ENCODE measurements around the gene LARP1. TPM values are rescaled to one million over a fixed set of nuclear protein-coding genes. Genes with fewer than 3 reads are reported as not detected.
A peak's percentile ranks its signal among the peaks of the same experiment; 100 is the strongest.
"Not testable (repeated sequence)": the region's sequence is repeated elsewhere in the genome, so short reads cannot be mapped to it uniquely, and the experiment has no call there.

The LARP1 gene
- total RNA-seq, 4 donors from 2014 or later = 109 to 192 (median 133) TPM

DNA sequence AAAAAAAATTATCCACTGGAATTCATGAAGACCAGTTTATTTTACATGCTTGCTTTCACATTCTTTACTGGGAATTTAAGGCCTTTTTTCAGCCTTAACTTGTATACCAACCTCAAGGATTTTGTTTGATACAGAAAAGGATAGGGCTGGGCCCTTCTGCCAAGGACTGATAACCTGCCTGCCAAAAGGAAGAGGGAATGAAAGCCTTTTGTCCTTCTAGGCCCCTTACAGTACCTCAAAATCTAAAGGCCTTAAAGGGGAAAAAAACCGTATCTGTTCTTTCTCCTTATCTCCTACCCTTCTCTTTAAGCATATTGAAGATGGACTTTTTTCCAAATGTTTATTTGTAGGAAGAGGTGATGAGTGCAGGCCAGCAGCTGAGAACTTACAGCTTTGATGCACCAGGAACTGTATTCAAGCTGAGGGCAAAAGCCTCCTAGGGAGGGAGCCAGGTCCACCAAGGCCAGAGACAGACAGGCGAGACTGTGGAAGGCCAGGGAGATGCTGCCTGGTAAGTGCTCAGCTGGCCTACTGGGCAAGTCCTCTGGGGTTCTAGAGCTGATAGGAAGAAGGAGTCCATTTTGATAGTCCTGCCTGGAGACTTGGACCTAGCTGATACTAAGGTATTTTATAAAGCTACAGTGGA is 63.4 kb downstream of the LARP1 start:
- no peak for DNase-seq
- TF ChIP-seq POLR2A (IDR thresholded peaks at IDR 0.05) = no peak
- TF ChIP-seq, protein P1, sequence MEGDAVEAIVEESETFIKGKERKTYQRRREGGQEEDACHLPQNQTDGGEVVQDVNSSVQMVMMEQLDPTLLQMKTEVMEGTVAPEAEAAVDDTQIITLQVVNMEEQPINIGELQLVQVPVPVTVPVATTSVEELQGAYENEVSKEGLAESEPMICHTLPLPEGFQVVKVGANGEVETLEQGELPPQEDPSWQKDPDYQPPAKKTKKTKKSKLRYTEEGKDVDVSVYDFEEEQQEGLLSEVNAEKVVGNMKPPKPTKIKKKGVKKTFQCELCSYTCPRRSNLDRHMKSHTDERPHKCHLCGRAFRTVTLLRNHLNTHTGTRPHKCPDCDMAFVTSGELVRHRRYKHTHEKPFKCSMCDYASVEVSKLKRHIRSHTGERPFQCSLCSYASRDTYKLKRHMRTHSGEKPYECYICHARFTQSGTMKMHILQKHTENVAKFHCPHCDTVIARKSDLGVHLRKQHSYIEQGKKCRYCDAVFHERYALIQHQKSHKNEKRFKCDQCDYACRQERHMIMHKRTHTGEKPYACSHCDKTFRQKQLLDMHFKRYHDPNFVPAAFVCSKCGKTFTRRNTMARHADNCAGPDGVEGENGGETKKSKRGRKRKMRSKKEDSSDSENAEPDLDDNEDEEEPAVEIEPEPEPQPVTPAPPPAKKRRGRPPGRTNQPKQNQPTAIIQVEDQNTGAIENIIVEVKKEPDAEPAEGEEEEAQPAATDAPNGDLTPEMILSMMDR (IDR thresholded peaks at IDR 0.05) = no peak
- H3K4me1 ChIP-seq = no peaks in the 10 kb centered on the region
- no peaks in the 10 kb centered on the region for H3K27me3 ChIP-seq
- 87 to 94% methylated on average over 2 of the region's 2 CpGs for WGBS, 2 donors
- H3K36me3 ChIP-seq = peaks cover 54 to 57% of the 10 kb centered on the region in 2 donors
- H3K27ac ChIP-seq = peak overlapping the region in 1 of 3 donors; percentile 45
- no peak overlapping the region for H3K4me3 ChIP-seq (replicated peaks in 1 of 3)
- no peaks in the 10 kb centered on the region for H3K9me3 ChIP-seq
- intact Hi-C loops (cut with DNase I) = no loop called here

DNA sequence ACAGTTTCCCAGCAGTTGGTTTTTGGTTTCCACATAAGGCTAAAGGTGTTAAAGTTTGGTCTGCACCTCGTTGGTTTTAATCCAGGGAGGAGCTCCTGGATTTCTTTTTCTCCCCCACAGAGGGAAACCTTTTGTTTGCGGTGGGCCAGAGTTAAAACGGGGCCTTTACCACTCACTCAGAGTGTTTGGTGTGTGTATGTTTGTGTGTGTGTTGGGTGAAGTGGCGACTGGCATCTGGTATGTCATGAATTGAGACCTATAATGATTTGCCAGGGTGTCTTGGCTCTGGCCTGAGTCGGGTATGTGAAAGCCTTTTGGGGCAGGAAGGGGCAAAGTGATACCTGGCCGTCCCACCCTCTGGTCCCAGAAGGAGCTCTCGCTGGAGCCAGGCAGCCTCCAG is 64.4 kb downstream of the LARP1 start:
- 80 to 82% methylated on average over 7 of the region's 7 CpGs for WGBS, 2 donors
- H3K27me3 ChIP-seq = no peaks in the 10 kb centered on the region
- no peak overlapping the region for H3K4me3 ChIP-seq (replicated peaks in 1 of 3)
- H3K36me3 ChIP-seq = peaks cover 50 to 54% of the 10 kb centered on the region in 2 donors
- no peaks in the 10 kb centered on the region for H3K9me3 ChIP-seq
- intact Hi-C loops (cut with DNase I) = no loop called here
- DNase-seq = no peak
- no peaks in the 10 kb centered on the region for H3K4me1 ChIP-seq
- H3K27ac ChIP-seq = no peak overlapping the region
- TF ChIP-seq, protein P1 (IDR thresholded peaks at IDR 0.05) = no peak
- TF ChIP-seq POLR2A (IDR thresholded peaks at IDR 0.05) = no peak

DNA sequence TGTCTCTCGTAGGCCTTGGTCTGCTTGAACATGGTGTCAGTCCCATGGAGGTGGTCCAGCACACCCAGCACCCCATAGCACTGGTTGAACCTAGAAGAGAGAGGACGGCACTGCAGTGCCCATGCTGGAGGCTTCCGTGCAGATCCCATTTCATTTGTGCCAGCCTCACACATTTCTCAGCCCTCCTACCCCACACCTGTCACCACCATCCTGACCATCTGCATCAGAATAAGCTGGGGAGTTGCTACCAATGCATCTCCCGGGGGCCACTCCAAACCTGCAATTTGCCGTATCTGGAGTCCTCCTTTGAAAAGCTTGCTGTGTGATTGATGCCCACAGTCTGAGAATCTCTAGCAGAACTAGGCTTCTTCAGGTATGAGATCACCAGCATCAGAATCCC is 65.2 kb downstream of the LARP1 start:
- intact Hi-C loops (cut with DNase I) = no loop called here
- peaks cover 45 to 47% of the 10 kb centered on the region in 2 donors for H3K36me3 ChIP-seq
- TF ChIP-seq, protein P1 (IDR thresholded peaks at IDR 0.05) = no peak
- TF ChIP-seq POLR2A (IDR thresholded peaks at IDR 0.05) = no peak
- no peaks in the 10 kb centered on the region for H3K4me1 ChIP-seq
- H3K4me3 ChIP-seq (replicated peaks in 1 of 3) = no peak overlapping the region
- no peak for DNase-seq
- no peaks in the 10 kb centered on the region for H3K9me3 ChIP-seq
- H3K27me3 ChIP-seq = no peaks in the 10 kb centered on the region
- 95% methylated on average over 5 of the region's 5 CpGs for WGBS, 2 donors
- no peak overlapping the region for H3K27ac ChIP-seq

DNA sequence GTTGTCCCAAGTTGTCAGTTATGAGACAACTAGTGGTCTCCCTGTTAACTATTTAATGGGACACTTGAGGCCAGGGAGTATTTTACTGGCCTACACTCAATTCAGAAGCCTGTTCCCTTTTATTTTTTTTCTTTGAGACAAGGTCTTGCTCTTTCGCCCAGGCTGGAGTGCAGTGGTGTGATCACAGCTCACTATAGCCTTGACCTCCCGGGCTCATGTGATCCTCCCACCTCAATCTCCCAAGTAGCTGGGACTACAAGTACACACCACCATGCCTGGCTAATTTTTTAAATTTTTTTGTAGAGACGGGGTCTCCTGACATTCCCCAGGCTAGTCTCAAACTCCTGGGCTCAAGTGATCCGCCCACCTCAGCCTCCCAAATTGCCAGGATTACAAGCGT is 67.7 kb downstream of the LARP1 start:
- H3K36me3 ChIP-seq = peaks cover 30 to 38% of the 10 kb centered on the region in 2 donors
- intact Hi-C loops (cut with DNase I); H3K27me3 ChIP-seq; DNase-seq; H3K4me1 ChIP-seq; H3K9me3 ChIP-seq; H3K27ac ChIP-seq; H3K4me3 ChIP-seq (replicated peaks in 1 of 3): not testable (repeated sequence)
- 82 to 94% methylated on average over 5 of the region's 5 CpGs for WGBS, 2 donors

DNA sequence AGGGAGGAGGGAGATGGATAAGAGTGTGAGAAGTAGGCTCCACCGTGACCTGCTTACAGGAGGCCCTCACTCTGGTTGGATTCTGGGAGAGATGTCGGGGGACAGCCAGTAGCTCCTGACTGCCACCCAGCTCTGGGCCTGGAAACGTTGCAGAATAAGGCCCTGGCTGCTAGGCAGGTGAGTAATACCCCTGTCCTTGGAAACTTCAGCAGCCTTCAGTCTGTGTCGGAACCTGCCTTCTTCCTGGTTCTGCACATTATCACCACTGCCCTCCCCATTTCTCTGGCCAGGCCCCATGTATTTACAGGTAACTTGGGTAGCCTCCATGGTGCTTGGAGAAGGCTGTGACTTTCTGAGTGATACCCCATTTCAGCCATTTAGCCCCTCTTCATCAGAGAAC is 68.4 kb downstream of the LARP1 start:
- intact Hi-C loops (cut with DNase I) = no loop called here
- Histone ChIP-seq H3K36me3 (peaks cover 28 to 38% of the 10 kb centered on the region in 2 donors), H3K4me1 (no peaks in the 10 kb centered on the region), H3K27ac (peak overlapping the region in 1 of 3 donors; percentile 1), H3K27me3 (no peaks in the 10 kb centered on the region), H3K4me3 (replicated peaks in 1 of 3) (no peak overlapping the region), H3K9me3 (no peaks in the 10 kb centered on the region)
- TF ChIP-seq, protein P1 (IDR thresholded peaks at IDR 0.05) = no peak
- no peak for TF ChIP-seq POLR2A (IDR thresholded peaks at IDR 0.05)
- 92 to 96% methylated on average over 4 of the region's 4 CpGs for WGBS, 2 donors
- DNase-seq = no peak
